Measurements from ENCODE around the gene GNB1L. TPM values are rescaled to one million over a fixed set of nuclear protein-coding genes. Genes with fewer than 3 reads are reported as not detected.

The GNB1L gene
- total and polyA plus RNA-seq, 9 of the 15 experiments (the other 6 are each of a cell fraction or from before 2014, with no cell fraction given): 0.56 to 50.5 (median 10.2) TPM

GRCh38 chr22:19743081-19743480 is 111.6 kb downstream of the GNB1L start:
- intact Hi-C loops (cut with micrococcal nuclease) (no loop called here), in situ Hi-C loops (cut with MboI) (no loop called here)
- Histone ChIP-seq H3K9me1 (ENCODE audit: control insufficient read depth, insufficient read depth, low read length) (no peaks in the 10 kb centered on the region), H3K36me3 (ENCODE audit: control insufficient read depth, insufficient read depth, low read length) (no peaks in the 10 kb centered on the region), H3K4me3 (no peak overlapping the region), H3K9me3 (replicated peaks; ENCODE audit: control insufficient read depth, insufficient read depth, low read depth, low read length) (no peaks in the 10 kb centered on the region), H3K4me1 (replicated peaks in 1 of 2; ENCODE audit: control insufficient read depth in 2 of 2, insufficient read depth in 2 of 2, low read length in 2 of 2) (peaks cover 0 to 77% of the 10 kb centered on the region in 2 experiments; a peak in 2 of 5 replicates), H3K4me2 (ENCODE audit: insufficient read depth, low read length) (no peak overlapping the region), H3K27me3 (ENCODE audit: control insufficient read depth in 2 of 2, insufficient read depth in 2 of 2, low read length in 2 of 2) (peaks cover 2 to 60% of the 10 kb centered on the region in 2 experiments; a peak in 3 of 5 replicates), H3K79me2 (ENCODE audit: control insufficient read depth, insufficient read depth, low read length) (no peaks in the 10 kb centered on the region), H2AFZ (ENCODE audit: low read depth, low read length) (no peak overlapping the region), H4K20me1 (replicated peaks; ENCODE audit: control insufficient read depth, insufficient read depth, low read length) (peaks cover 34% of the 10 kb centered on the region), H3K27ac (ENCODE audit: extremely low read depth, low read depth, low read length) (no peak overlapping the region), H3K9ac (ENCODE audit: insufficient read depth in 1 of 2, low read depth in 2 of 2, low read length in 2 of 2) (peak overlapping the region in 1 of 2 experiments; percentile 61; a peak in 2 of 4 replicates)
- 20% methylated on average over 6 of the region's 6 CpGs for WGBS (ENCODE audit: insufficient coverage, low coverage, missing lambda C conversion rate)
- ATAC-seq: no peak
- CTCF ChIA-PET (ENCODE audit: low intra/inter-chr PET ratio): no interaction called here
- FAIRE-seq: no peak
- POLR2A ChIA-PET: interaction anchor here (0.6 to 3.8 kb wide), 12 partner anchors 8 to 523 kb away, joined by 3 to 30 read pairs (median 4); partner anchors contain the start of gene GP1BB
- no TSS peak for BruUV-seq (replicated peaks)
- peak in 1 of 4 experiments; percentile 59 for DNase-seq (ENCODE audit: extremely low read depth in 1 of 4, low spot score in 3 of 4)
- no peak for TF ChIP-seq CHD7 (IDR thresholded peaks at IDR 0.05; ENCODE audit: low read depth, low read length)
- TF ChIP-seq ZHX1 (conservative IDR thresholded peaks at IDR 0.05; ENCODE audit: low read length): no peak
- no peak for TF ChIP-seq ID3 (CRISPR knock-in tag; IDR thresholded peaks at IDR 0.05)
- TF ChIP-seq ID3 (tag; IDR thresholded peaks at IDR 0.05): peak; percentile 59; the same call in 1 of the 2 replicates
- no peak for TF ChIP-seq ZC3H4 (CRISPR knock-in tag; IDR thresholded peaks at IDR 0.05; ENCODE audit: borderline replicate concordance)
